Measurements from ENCODE around the gene SSPN. TPM values are rescaled to one million over a fixed set of nuclear protein-coding genes. Genes with fewer than 3 reads are reported as not detected.

SSPN gene
- total RNA-seq, 1 donor from 2014 or later: 1.7 TPM

- DNase-seq (ENCODE audit: extremely low read depth, low read depth, low spot score): no peak
Measured at GRCh38 chr12:26281320-26281719, 85.9 kb downstream of the SSPN start.

- DNase-seq (ENCODE audit: extremely low read depth, low read depth, low spot score): no peak
Measured at GRCh38 chr12:26282339-26282940, 87.1 kb downstream of the SSPN start.

- DNase-seq (ENCODE audit: extremely low read depth, low read depth, low spot score): no peak
Measured at GRCh38 chr12:26283046-26283445, 87.7 kb downstream of the SSPN start.

- DNase-seq (ENCODE audit: extremely low read depth, low read depth, low spot score): no peak
Measured at GRCh38 chr12:26283617-26284016, 88.2 kb downstream of the SSPN start.

GRCh38 chr12:26285401-26285800, 90.0 kb downstream of the SSPN start:
- no peak for DNase-seq (ENCODE audit: extremely low read depth, low read depth, low spot score)

DNA sequence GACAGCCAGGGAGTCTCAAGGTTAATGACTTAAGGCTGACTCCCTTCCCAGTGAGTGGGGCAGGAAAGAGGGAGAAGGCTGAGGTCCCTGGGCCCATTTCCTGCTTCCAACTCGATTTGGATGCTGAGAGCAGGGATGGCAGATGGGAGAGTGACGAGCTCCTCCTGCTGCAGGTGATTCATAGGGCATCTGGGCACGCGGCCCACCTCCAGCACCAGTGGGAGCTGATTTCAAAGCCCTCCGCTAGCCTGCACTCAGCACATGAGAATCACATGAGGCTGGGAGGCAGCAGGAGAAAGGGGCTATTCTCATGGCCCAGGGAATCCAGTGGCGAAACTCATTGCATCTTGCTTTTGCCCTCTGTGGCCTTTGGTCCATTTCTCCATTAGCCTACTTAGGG, 90.8 kb downstream of the SSPN start:
- DNase-seq (ENCODE audit: extremely low read depth, low read depth, low spot score): no peak

GRCh38 chr12:26287671-26288381, 92.5 kb downstream of the SSPN start:
- no peak for DNase-seq (ENCODE audit: extremely low read depth, low read depth, low spot score)

DNA sequence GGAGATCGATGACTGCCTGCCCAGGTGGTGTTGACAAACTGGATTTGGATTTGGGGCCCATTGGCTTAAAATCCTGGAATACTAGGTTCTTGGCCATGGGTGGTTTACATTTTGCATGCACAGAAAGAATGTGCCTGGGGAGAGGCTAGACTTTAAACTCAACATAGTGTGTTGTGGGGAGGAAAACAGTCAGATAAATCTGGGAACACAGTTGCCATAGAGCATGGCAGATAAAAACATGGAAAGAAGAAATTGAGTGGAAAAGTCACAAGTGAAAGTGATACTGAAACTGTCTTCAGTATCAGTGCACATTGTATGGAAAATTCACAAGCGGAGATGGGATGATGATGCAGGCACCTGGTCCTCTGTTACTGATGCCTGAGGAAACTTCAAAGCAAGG, 95.2 kb downstream of the SSPN start:
- DNase-seq (ENCODE audit: extremely low read depth, low read depth, low spot score): no peak

DNA sequence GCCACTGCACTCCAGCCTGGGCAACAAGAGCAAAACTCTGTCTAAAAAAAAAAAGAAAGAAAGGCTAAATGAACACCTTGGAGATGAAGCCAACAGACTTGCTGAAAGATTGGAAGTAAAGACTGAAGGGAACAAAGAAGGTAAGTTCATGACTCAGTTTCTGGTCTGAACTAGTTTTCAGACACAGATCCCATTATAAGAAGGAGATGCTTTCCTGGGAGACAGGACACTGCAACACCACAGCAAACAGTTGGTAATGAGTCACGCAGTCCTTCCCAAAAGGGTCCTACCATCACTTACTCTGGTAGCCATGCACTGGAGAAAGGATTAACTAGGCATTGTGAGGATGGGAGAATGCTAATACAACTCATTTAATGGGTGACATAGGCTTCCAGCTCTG, 97.2 kb downstream of the SSPN start:
- no peak for DNase-seq (ENCODE audit: extremely low read depth, low read depth, low spot score)

- no peak for DNase-seq (ENCODE audit: extremely low read depth, low read depth, low spot score)
Measured at GRCh38 chr12:26293612-26294011, 98.2 kb downstream of the SSPN start.

DNA sequence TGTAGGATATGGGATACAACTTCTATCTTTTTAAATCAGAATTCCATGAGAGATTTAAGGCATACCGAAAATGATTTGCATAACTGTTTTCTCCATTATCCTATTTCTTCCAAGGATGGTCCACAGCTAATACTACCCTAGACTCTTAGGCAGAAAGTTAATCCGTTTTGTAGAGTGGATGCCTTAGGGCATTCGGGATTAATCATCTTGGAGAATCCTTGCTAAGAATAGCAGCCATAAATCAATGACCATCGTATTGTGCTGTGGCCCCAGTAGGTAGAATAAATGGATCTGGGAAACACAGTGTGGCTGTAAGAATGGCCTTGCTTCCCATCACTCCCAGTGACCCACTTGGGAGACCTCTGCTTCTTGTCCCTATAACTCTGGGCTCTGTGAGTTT, 99.6 kb downstream of the SSPN start:
- no peak for DNase-seq (ENCODE audit: extremely low read depth, low read depth, low spot score)

DNA sequence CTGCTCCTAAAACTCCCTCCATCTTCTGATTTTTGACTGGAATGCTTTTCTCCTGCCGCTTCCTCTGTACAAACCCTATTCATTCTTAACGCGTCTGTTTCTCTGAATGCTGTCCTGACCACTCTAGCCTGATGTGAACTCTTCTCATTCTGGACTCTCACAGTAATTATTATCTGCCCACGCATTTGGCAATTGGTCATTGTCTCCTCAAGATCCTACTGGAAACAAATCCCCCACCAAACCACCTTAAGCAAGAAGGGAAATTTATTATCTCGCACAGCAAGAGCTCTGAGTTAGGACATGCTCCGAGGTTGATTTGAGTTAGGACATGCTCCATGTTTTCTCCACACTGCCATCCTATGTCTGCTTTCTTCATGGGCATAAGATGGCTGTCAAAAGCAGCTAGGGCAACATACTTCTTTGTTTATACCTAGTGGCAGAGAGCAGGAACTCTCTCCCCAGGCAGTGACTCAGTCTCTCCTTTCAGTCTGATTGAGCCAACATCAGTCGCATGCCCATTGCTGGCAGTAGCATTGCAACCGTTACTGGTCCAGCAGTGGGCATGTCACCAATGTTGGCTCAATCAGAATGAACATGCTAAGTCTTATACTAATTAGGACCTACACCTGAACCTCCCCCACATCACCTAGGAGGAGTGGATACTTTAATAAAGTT, 102.2 kb downstream of the SSPN start:
- no peak for DNase-seq (ENCODE audit: extremely low read depth, low read depth, low spot score)

DNA sequence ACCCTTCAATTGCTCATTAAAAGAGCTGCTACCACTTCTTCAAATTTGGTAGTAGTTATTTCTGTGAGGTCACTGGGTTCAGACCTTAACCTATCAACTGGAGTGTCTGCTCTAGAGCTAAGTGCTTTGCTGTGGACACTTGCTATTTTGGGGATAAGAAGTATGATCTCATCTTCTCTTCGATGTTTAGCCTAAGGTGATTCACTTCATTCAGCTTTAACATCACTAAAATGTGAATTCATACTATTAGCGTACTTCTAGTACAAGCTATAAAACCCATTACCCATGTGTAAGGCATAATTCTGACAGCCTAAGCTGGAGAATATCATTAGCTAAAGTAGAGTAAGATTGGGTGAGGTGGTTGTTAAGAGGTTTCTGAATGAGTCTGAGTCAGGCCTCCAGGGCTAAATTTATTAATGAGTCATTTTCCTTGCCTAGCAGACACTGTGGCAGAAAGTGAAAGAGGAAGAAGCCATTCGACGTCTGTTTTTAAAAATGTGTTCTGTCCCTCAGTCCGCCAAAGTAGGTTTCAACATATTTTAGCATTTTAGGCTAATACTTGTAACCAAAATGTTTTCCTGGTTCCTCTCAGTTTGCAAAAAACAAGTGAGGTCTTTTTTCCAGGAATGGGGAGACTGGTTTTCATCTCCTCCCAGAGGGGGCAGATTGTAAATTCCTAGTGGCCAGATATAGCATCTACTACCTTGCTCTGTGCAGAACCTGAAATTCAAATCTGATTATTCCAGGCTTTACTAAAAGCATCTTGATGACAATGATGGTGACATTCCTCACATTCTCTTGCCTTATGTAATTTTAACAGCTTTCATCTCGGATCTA, 103.6 kb downstream of the SSPN start:
- no peak for DNase-seq (ENCODE audit: extremely low read depth, low read depth, low spot score)

GRCh38 chr12:26299751-26300150, 104.4 kb downstream of the SSPN start:
- DNase-seq (ENCODE audit: extremely low read depth, low read depth, low spot score): no peak

Other genes with a start within 250 kb of the SSPN start
- 34.9 and 38.7 TPM in 2 replicates for gene RASSF8, start 236.9 kb upstream of the SSPN start, total RNA-seq
- 2.7 and 4.4 TPM in 2 replicates for gene BHLHE41, start 70.5 kb upstream of the SSPN start, total RNA-seq